ENCODE results near the gene ANKHD1.

Gene ANKHD1

GRCh38 chr5:140549237-140550144, 147.9 kb downstream of the ANKHD1 start:
- H3K36me3 ChIP-seq (ENCODE audit: insufficient read depth, low read depth, low read length): peaks cover 63% of the 10 kb centered on the region
- no peaks in the 10 kb centered on the region for H3K9me3 ChIP-seq (ENCODE audit: insufficient read depth, low read depth, low read length)
- H3K4me1 ChIP-seq (ENCODE audit: insufficient read depth, low read length): peaks cover 16% of the 10 kb centered on the region
- H3K27ac ChIP-seq (ENCODE audit: low read length): no peak overlapping the region
- H3K9ac ChIP-seq (ENCODE audit: low read depth, low read length): 0 out of 2 replicates have a peak overlapping the region, but pooled peaks have one; percentile 75
- H3K27me3 ChIP-seq (ENCODE audit: insufficient read depth, low read length): no peaks in the 10 kb centered on the region
- no peak overlapping the region for H3K4me3 ChIP-seq (ENCODE audit: low read length)

GRCh38 chr5:140550147-140551079, 148.8 kb downstream of the ANKHD1 start:
- H3K36me3 ChIP-seq (ENCODE audit: insufficient read depth, low read depth, low read length): peaks cover 61% of the 10 kb centered on the region
- H3K9ac ChIP-seq (ENCODE audit: low read depth, low read length): no peak overlapping the region
- no peak overlapping the region for H3K27ac ChIP-seq (ENCODE audit: low read length)
- H3K4me3 ChIP-seq (ENCODE audit: low read length): no peak overlapping the region
- no peaks in the 10 kb centered on the region for H3K27me3 ChIP-seq (ENCODE audit: insufficient read depth, low read length)
- no peaks in the 10 kb centered on the region for H3K9me3 ChIP-seq (ENCODE audit: insufficient read depth, low read depth, low read length)
- H3K4me1 ChIP-seq (ENCODE audit: insufficient read depth, low read length): peaks cover 16% of the 10 kb centered on the region

- H3K36me3 ChIP-seq (ENCODE audit: insufficient read depth, low read depth, low read length): peaks cover 61% of the 10 kb centered on the region
Observed at GRCh38 chr5:140551872-140552271, 150.2 kb downstream of the ANKHD1 start.

GRCh38 chr5:140553657-140554056, 152.0 kb downstream of the ANKHD1 start:
- peaks cover 12% of the 10 kb centered on the region for H3K4me1 ChIP-seq (ENCODE audit: insufficient read depth, low read length)
- no peak overlapping the region for H3K4me3 ChIP-seq (ENCODE audit: low read length)
- no peaks in the 10 kb centered on the region for H3K9me3 ChIP-seq (ENCODE audit: insufficient read depth, low read depth, low read length)
- H3K27ac ChIP-seq (ENCODE audit: low read length): no peak overlapping the region
- no peak overlapping the region for H3K9ac ChIP-seq (ENCODE audit: low read depth, low read length)
- peaks cover 59% of the 10 kb centered on the region for H3K36me3 ChIP-seq (ENCODE audit: insufficient read depth, low read depth, low read length)
- H3K27me3 ChIP-seq (ENCODE audit: insufficient read depth, low read length): no peaks in the 10 kb centered on the region

More at GRCh38 chr5:140551872-140552271, 150.2 kb downstream of the ANKHD1 start:
- H3K27ac ChIP-seq (ENCODE audit: low read length): no peak overlapping the region
- H3K4me3 ChIP-seq (ENCODE audit: low read length): no peak overlapping the region
- H3K9ac ChIP-seq (ENCODE audit: low read depth, low read length): no peak overlapping the region
- H3K27me3 ChIP-seq (ENCODE audit: insufficient read depth, low read length): no peaks in the 10 kb centered on the region
- peaks cover 16% of the 10 kb centered on the region for H3K4me1 ChIP-seq (ENCODE audit: insufficient read depth, low read length)
- H3K9me3 ChIP-seq (ENCODE audit: insufficient read depth, low read depth, low read length): no peaks in the 10 kb centered on the region

- no peak overlapping the region for H3K27ac ChIP-seq (ENCODE audit: low read length)
- H3K4me3 ChIP-seq (ENCODE audit: low read length): no peak overlapping the region
- H3K9ac ChIP-seq (ENCODE audit: low read depth, low read length): no peak overlapping the region
- no peaks in the 10 kb centered on the region for H3K27me3 ChIP-seq (ENCODE audit: insufficient read depth, low read length)
- H3K36me3 ChIP-seq (ENCODE audit: insufficient read depth, low read depth, low read length): peaks cover 51% of the 10 kb centered on the region
- H3K9me3 ChIP-seq (ENCODE audit: insufficient read depth, low read depth, low read length): no peaks in the 10 kb centered on the region
- peaks cover 11% of the 10 kb centered on the region for H3K4me1 ChIP-seq (ENCODE audit: insufficient read depth, low read length)
Observed at GRCh38 chr5:140554454-140554853, 152.8 kb downstream of the ANKHD1 start.

GRCh38 chr5:140555747-140556312, 154.2 kb downstream of the ANKHD1 start:
- Histone ChIP-seq H3K9me3 (ENCODE audit: insufficient read depth, low read depth, low read length) (no peaks in the 10 kb centered on the region), H3K4me3 (ENCODE audit: low read length) (peak overlapping the region; percentile 76), H3K36me3 (ENCODE audit: insufficient read depth, low read depth, low read length) (peaks cover 37% of the 10 kb centered on the region), H3K9ac (ENCODE audit: low read depth, low read length) (peak overlapping the region; percentile 93; the same call in 1 of the 2 replicates), H3K27me3 (ENCODE audit: insufficient read depth, low read length) (no peaks in the 10 kb centered on the region), H3K27ac (ENCODE audit: low read length) (no peak overlapping the region), H3K4me1 (ENCODE audit: insufficient read depth, low read length) (peaks cover 11% of the 10 kb centered on the region)

- Histone ChIP-seq H3K27me3 (ENCODE audit: insufficient read depth, low read length) (no peaks in the 10 kb centered on the region), H3K9me3 (ENCODE audit: insufficient read depth, low read depth, low read length) (no peaks in the 10 kb centered on the region), H3K36me3 (ENCODE audit: insufficient read depth, low read depth, low read length) (peaks cover 31% of the 10 kb centered on the region), H3K4me1 (ENCODE audit: insufficient read depth, low read length) (peaks cover 11% of the 10 kb centered on the region), H3K27ac (ENCODE audit: low read length) (no peak overlapping the region), H3K9ac (ENCODE audit: low read depth, low read length) (peak overlapping the region; percentile 93), H3K4me3 (ENCODE audit: low read length) (peak overlapping the region; percentile 76)
Observed at GRCh38 chr5:140556438-140556837, 154.8 kb downstream of the ANKHD1 start.

- peaks cover 23% of the 10 kb centered on the region for H3K36me3 ChIP-seq (ENCODE audit: insufficient read depth, low read depth, low read length)
- H3K4me3 ChIP-seq (ENCODE audit: low read length): peak within 1 kb of the TSS; percentile 76
- peak within 1 kb of the TSS; percentile 93 for H3K9ac ChIP-seq (ENCODE audit: low read depth, low read length)
- H3K27me3 ChIP-seq (ENCODE audit: insufficient read depth, low read length): no peaks in the 10 kb centered on the region
- H3K27ac ChIP-seq (ENCODE audit: low read length): peak within 1 kb of the TSS; percentile 78
- H3K4me1 ChIP-seq (ENCODE audit: insufficient read depth, low read length): peaks cover 11% of the 10 kb centered on the region
- no peaks in the 10 kb centered on the region for H3K9me3 ChIP-seq (ENCODE audit: insufficient read depth, low read depth, low read length)
Observed at GRCh38 chr5:140557136-140557805, 155.6 kb downstream of the ANKHD1 start, which contains the start of gene SRA1. Gene SRA1, minus strand, starts transcription at chr5:140557473. Its CDS starts 21 bp downstream, at chr5:140557452.

GRCh38 chr5:140557965-140558364, 156.3 kb downstream of the ANKHD1 start:
- H3K4me3 ChIP-seq (ENCODE audit: low read length): peak overlapping the region; percentile 76

GRCh38 chr5:140558542-140558941, 156.9 kb downstream of the ANKHD1 start:
- Histone ChIP-seq H3K9ac (ENCODE audit: low read depth, low read length) (no peak overlapping the region), H3K4me1 (ENCODE audit: insufficient read depth, low read length) (peaks cover 11% of the 10 kb centered on the region), H3K27ac (ENCODE audit: low read length) (no peak overlapping the region), H3K27me3 (ENCODE audit: insufficient read depth, low read length) (no peaks in the 10 kb centered on the region), H3K4me3 (ENCODE audit: low read length) (no peak overlapping the region), H3K36me3 (ENCODE audit: insufficient read depth, low read depth, low read length) (peaks cover 13% of the 10 kb centered on the region), H3K9me3 (ENCODE audit: insufficient read depth, low read depth, low read length) (no peaks in the 10 kb centered on the region)

More at GRCh38 chr5:140557965-140558364, 156.3 kb downstream of the ANKHD1 start:
- H3K27ac ChIP-seq (ENCODE audit: low read length): peak overlapping the region; percentile 78
- peak overlapping the region; percentile 93; the same call in 1 of the 2 replicates for H3K9ac ChIP-seq (ENCODE audit: low read depth, low read length)
- H3K27me3 ChIP-seq (ENCODE audit: insufficient read depth, low read length): no peaks in the 10 kb centered on the region
- H3K9me3 ChIP-seq (ENCODE audit: insufficient read depth, low read depth, low read length): no peaks in the 10 kb centered on the region
- peaks cover 11% of the 10 kb centered on the region for H3K4me1 ChIP-seq (ENCODE audit: insufficient read depth, low read length)
- peaks cover 19% of the 10 kb centered on the region for H3K36me3 ChIP-seq (ENCODE audit: insufficient read depth, low read depth, low read length)

- H3K36me3 ChIP-seq (ENCODE audit: insufficient read depth, low read depth, low read length): no peaks in the 10 kb centered on the region
- H3K27me3 ChIP-seq (ENCODE audit: insufficient read depth, low read length): no peaks in the 10 kb centered on the region
- H3K4me1 ChIP-seq (ENCODE audit: insufficient read depth, low read length): peaks cover 11% of the 10 kb centered on the region
- no peak overlapping the region for H3K4me3 ChIP-seq (ENCODE audit: low read length)
- H3K9me3 ChIP-seq (ENCODE audit: insufficient read depth, low read depth, low read length): no peaks in the 10 kb centered on the region
- no peak overlapping the region for H3K27ac ChIP-seq (ENCODE audit: low read length)
- H3K9ac ChIP-seq (ENCODE audit: low read depth, low read length): no peak overlapping the region
Observed at GRCh38 chr5:140560227-140560626, 158.6 kb downstream of the ANKHD1 start.

All from iPS-20b (cell line).